NB4 (cell line): ENCODE results near the gene PMPCA.

Experiments
- MYC ChIP-seq: IDR thresholded peaks from 2 replicates; pipeline ENCODE4 v1.6.1; 2011; ENCODE audit warnings: low read depth, low read length
- POLR2A ChIP-seq: IDR thresholded peaks from 2 replicates; pipeline ENCODE4 v1.6.1; 2011; ENCODE audit warnings: mild to moderate bottlenecking; ENCODE audit not compliant: insufficient read length; ENCODE audit errors: extremely low read depth
- TF ChIP-seq, protein P1 (sequence below): IDR thresholded peaks from one replicate; pipeline ENCODE4 v1.5.1; 2012; ENCODE audit warnings: low read depth, low read length
- TF ChIP-seq, protein P2 (sequence below): IDR thresholded peaks from 2 replicates; pipeline ENCODE4 v1.6.1; 2011; ENCODE audit warnings: low read depth, low read length

DNA sequence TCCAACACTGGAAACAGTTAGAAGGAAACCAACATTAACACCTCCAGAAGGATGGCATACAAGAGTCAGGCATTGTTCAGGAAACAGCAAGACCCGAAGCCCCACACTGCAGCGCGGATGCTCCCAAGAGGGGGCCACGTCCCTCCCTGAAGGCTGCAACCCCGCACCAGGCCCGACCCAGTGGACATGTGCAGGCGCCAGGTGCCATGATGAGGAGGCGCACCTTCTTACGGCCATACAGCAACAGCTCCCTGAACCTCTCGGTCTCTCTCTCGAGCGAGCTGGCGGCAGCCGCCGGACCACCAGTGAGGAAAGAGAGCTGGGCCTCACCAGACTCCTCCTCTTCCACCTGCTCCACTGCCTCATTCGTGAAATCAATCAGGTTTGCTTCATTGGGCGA is 52.2 kb downstream of the PMPCA start:
- TF ChIP-seq, protein P1, sequence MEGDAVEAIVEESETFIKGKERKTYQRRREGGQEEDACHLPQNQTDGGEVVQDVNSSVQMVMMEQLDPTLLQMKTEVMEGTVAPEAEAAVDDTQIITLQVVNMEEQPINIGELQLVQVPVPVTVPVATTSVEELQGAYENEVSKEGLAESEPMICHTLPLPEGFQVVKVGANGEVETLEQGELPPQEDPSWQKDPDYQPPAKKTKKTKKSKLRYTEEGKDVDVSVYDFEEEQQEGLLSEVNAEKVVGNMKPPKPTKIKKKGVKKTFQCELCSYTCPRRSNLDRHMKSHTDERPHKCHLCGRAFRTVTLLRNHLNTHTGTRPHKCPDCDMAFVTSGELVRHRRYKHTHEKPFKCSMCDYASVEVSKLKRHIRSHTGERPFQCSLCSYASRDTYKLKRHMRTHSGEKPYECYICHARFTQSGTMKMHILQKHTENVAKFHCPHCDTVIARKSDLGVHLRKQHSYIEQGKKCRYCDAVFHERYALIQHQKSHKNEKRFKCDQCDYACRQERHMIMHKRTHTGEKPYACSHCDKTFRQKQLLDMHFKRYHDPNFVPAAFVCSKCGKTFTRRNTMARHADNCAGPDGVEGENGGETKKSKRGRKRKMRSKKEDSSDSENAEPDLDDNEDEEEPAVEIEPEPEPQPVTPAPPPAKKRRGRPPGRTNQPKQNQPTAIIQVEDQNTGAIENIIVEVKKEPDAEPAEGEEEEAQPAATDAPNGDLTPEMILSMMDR, result no peak
- no peak for TF ChIP-seq POLR2A
- TF ChIP-seq, protein P2, sequence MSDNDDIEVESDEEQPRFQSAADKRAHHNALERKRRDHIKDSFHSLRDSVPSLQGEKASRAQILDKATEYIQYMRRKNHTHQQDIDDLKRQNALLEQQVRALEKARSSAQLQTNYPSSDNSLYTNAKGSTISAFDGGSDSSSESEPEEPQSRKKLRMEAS, result no peak
- TF ChIP-seq MYC, result no peak
